ENCODE measurements around the gene FBXO47. TPM values are rescaled to one million over a fixed set of nuclear protein-coding genes. Genes with fewer than 3 reads are reported as not detected.

The FBXO47 gene
- total RNA-seq, 1 donor from 2014 or later: not detected

GRCh38 chr17:38970128-38970527 is 2.9 kb upstream of the FBXO47 start:
- H3K27ac ChIP-seq: no peak overlapping the region
- intact Hi-C loops (cut with DNase I): no loop called here
- DNase-seq (no peak), ATAC-seq (peak; percentile 26 to 37)
- no peaks in the 10 kb centered on the region for H3K36me3 ChIP-seq
- no peaks in the 10 kb centered on the region for H3K9me3 ChIP-seq
- TF ChIP-seq CTCF (IDR thresholded peaks at IDR 0.05): no peak
- no peaks in the 10 kb centered on the region for H3K4me1 ChIP-seq
- H3K4me3 ChIP-seq: no peak overlapping the region
- no peaks in the 10 kb centered on the region for H3K27me3 ChIP-seq (ENCODE audit: low read depth)

GRCh38 chr17:38969281-38969680 is 2.1 kb upstream of the FBXO47 start:
- no peak for ATAC-seq
- intact Hi-C loops (cut with DNase I): no loop called here
- no peaks in the 10 kb centered on the region for H3K36me3 ChIP-seq
- no peaks in the 10 kb centered on the region for H3K27me3 ChIP-seq (ENCODE audit: low read depth)
- no peak for TF ChIP-seq CTCF (IDR thresholded peaks at IDR 0.05)
- no peaks in the 10 kb centered on the region for H3K9me3 ChIP-seq
- no peak for DNase-seq
- H3K4me1 ChIP-seq: no peaks in the 10 kb centered on the region
- H3K4me3 ChIP-seq: no peak overlapping the region
- H3K27ac ChIP-seq: no peak overlapping the region

- intact Hi-C loops (cut with DNase I): no loop called here
- H3K9me3 ChIP-seq: no peaks in the 10 kb centered on the region
- DNase-seq (no peak), ATAC-seq (no peak)
- H3K4me1 ChIP-seq: no peaks in the 10 kb centered on the region
- no peak overlapping the region for H3K4me3 ChIP-seq
- no peaks in the 10 kb centered on the region for H3K27me3 ChIP-seq (ENCODE audit: low read depth)
- no peak overlapping the region for H3K27ac ChIP-seq
- H3K36me3 ChIP-seq: no peaks in the 10 kb centered on the region
- no peak for TF ChIP-seq CTCF (IDR thresholded peaks at IDR 0.05)
Measured at GRCh38 chr17:38961413-38961812, 5.8 kb downstream of the FBXO47 start.

- TF ChIP-seq CTCF (IDR thresholded peaks at IDR 0.05): no peak
- Histone ChIP-seq H3K4me3 (no peak overlapping the region), H3K27me3 (ENCODE audit: low read depth) (no peaks in the 10 kb centered on the region), H3K9me3 (no peaks in the 10 kb centered on the region), H3K36me3 (no peaks in the 10 kb centered on the region), H3K4me1 (no peaks in the 10 kb centered on the region), H3K27ac (no peak overlapping the region)
- intact Hi-C loops (cut with DNase I): no loop called here
- no peak for DNase-seq
- no peak for ATAC-seq
Measured at GRCh38 chr17:38960402-38960801, 6.8 kb downstream of the FBXO47 start.

- Histone ChIP-seq H3K27me3 (ENCODE audit: low read depth) (no peaks in the 10 kb centered on the region), H3K36me3 (no peaks in the 10 kb centered on the region), H3K27ac (no peak overlapping the region), H3K4me1 (no peaks in the 10 kb centered on the region), H3K9me3 (no peaks in the 10 kb centered on the region), H3K4me3 (no peak overlapping the region)
- no peak for TF ChIP-seq CTCF (IDR thresholded peaks at IDR 0.05)
- ATAC-seq (no peak), DNase-seq (no peak)
- intact Hi-C loops (cut with DNase I): no loop called here
Measured at GRCh38 chr17:38959508-38959907, 7.7 kb downstream of the FBXO47 start.

GRCh38 chr17:38958756-38959155 is 8.4 kb downstream of the FBXO47 start:
- TF ChIP-seq CTCF (IDR thresholded peaks at IDR 0.05): no peak
- H3K36me3 ChIP-seq: no peaks in the 10 kb centered on the region
- no peak overlapping the region for H3K4me3 ChIP-seq
- intact Hi-C loops (cut with DNase I): no loop called here
- no peaks in the 10 kb centered on the region for H3K4me1 ChIP-seq
- no peak for DNase-seq
- H3K9me3 ChIP-seq: no peaks in the 10 kb centered on the region
- H3K27me3 ChIP-seq (ENCODE audit: low read depth): no peaks in the 10 kb centered on the region
- ATAC-seq: no peak
- H3K27ac ChIP-seq: no peak overlapping the region
